Mesothelial cell of epicardium (in vitro differentiated cells): ENCODE results near the gene CMPK2. TPM values are rescaled to one million over a fixed set of nuclear protein-coding genes. Genes with fewer than 3 reads are reported as not detected.
A peak's percentile ranks its signal among the peaks of the same experiment; 100 is the strongest.

Experiments used
- DNase-seq, 2 experiments: peaks; one replicate each; pipeline ENCODE4 v3.0.0; 2021; ENCODE audit warnings: low spot score in 2 of 2; ENCODE audit not compliant: unreplicated experiment in 2 of 2
- H3K27ac Mint-ChIP-seq: 2 replicates; pipeline ENCODE4 v1.8.0; 2021; ENCODE audit warnings: mixed read lengths
- H3K27me3 Mint-ChIP-seq: 2 replicates; pipeline ENCODE4 v1.8.0; 2021; ENCODE audit warnings: low read depth, mixed read lengths
- H3K36me3 Mint-ChIP-seq: 2 replicates; pipeline ENCODE4 v1.8.0; 2021; ENCODE audit warnings: mixed read lengths
- H3K4me1 Mint-ChIP-seq: 2 replicates; pipeline ENCODE4 v1.8.0; 2021; ENCODE audit warnings: mixed read lengths
- H3K4me3 Mint-ChIP-seq: 2 replicates; pipeline ENCODE4 v1.8.0; 2021; ENCODE audit warnings: mild to moderate bottlenecking, moderate library complexity, mixed read lengths
- H3K9me3 Mint-ChIP-seq: 2 replicates; pipeline ENCODE4 v1.8.0; 2021; ENCODE audit warnings: mixed read lengths
- CTCF ChIP-seq: fragments of 200-600 bp; sonication (generic); IDR thresholded peaks from one replicate; pipeline ENCODE4 v1.5.0; 2021; ENCODE audit warnings: antibody characterized with exemption; ENCODE audit not compliant: unreplicated experiment
- total RNA-seq: library from RNA; stranded (reverse); gene quantifications from 3 replicates; pipeline ENCODE4 v1.2.1, GENCODE V29; 2021

Gene CMPK2
- total RNA-seq, 1 donor from 2014 or later: 4.5 TPM

GRCh38 chr2:6831229-6831628 is 34.5 kb downstream of the CMPK2 start:
- H3K4me3 Mint-ChIP-seq: no peak overlapping the region
- no peaks in the 10 kb centered on the region for H3K27me3 Mint-ChIP-seq
- DNase-seq: no peak
- peaks cover 50% of the 10 kb centered on the region for H3K9me3 Mint-ChIP-seq
- H3K4me1 Mint-ChIP-seq: peaks cover 17% of the 10 kb centered on the region
- H3K27ac Mint-ChIP-seq: no peak overlapping the region
- no peak for TF ChIP-seq CTCF
- H3K36me3 Mint-ChIP-seq: peaks cover 24% of the 10 kb centered on the region

DNA sequence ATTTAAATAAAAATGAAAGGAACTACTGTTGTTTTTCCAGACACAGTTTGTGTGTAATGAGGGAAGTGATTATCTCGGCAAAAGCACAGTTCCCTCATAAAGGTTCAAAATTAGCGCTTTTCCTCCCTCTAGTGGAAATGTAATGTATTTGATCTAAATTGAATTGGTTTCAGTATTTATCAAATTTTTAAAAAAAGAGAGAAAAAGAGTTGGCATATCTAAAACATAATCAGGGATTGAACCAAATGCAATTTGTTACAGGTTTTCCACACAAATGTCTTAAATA is 37.5 kb downstream of the CMPK2 start:
- Mint-ChIP-seq H3K27me3 (no peaks in the 10 kb centered on the region), H3K4me1 (peaks cover 21% of the 10 kb centered on the region), H3K36me3 (peaks cover 16% of the 10 kb centered on the region), H3K4me3 (peak overlapping the region; percentile 9), H3K27ac (peak overlapping the region; percentile 91), H3K9me3 (peaks cover 28% of the 10 kb centered on the region)
- DNase-seq: no peak
- peak; percentile 79 for TF ChIP-seq CTCF

DNA sequence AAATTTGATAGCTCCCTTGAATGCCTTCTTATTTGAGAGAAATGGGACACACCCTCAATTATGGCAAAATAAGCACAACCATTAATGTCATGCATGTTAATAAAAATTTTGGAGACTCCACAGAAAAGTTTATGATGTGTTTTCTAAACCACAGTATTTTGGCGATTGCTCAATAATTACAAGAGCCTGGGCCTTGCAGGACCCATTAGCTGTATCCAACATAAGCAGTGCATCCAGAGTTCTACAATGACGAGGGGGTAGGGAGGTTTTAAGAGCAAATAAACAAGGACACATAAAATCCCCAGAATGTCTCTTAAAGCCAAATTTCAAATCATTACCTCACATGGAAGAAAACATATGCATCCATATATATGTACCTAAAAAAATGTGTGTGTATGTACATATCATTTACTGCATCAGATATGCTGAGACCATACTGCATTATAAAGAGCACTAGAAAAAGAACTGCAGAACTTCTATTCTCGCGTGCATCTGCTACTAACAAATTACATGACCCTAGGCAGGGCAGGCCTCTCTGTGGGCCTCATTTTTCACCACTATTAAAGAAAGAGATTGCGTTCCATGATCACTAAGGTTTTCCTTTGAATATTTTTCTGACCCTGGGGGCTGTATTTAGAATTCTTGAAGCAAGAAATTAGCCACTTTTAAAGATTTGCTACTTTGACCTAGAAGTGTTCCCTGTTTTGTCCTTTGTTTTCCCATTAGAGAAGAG is 38.0 kb downstream of the CMPK2 start:
- Mint-ChIP-seq H3K9me3 (peaks cover 23% of the 10 kb centered on the region), H3K4me1 (peaks cover 25% of the 10 kb centered on the region), H3K4me3 (peak overlapping the region; percentile 9), H3K27ac (peak overlapping the region; percentile 91), H3K27me3 (no peaks in the 10 kb centered on the region), H3K36me3 (peaks cover 16% of the 10 kb centered on the region)
- DNase-seq: no peak
- no peak for TF ChIP-seq CTCF

- no peak for DNase-seq
- Mint-ChIP-seq H3K36me3 (peaks cover 13% of the 10 kb centered on the region), H3K4me1 (peaks cover 37% of the 10 kb centered on the region)
Measured at GRCh38 chr2:6826081-6826913, 39.4 kb downstream of the CMPK2 start.

GRCh38 chr2:6824962-6825361 is 40.7 kb downstream of the CMPK2 start:
- Mint-ChIP-seq H3K4me3 (no peak overlapping the region), H3K4me1 (peaks cover 38% of the 10 kb centered on the region), H3K36me3 (peaks cover 2% of the 10 kb centered on the region), H3K27ac (no peak overlapping the region), H3K9me3 (peaks cover 2% of the 10 kb centered on the region), H3K27me3 (no peaks in the 10 kb centered on the region)
- no peak for DNase-seq
- no peak for TF ChIP-seq CTCF

More at GRCh38 chr2:6826081-6826913, 39.4 kb downstream of the CMPK2 start:
- Mint-ChIP-seq H3K4me3 (no peak overlapping the region), H3K27me3 (no peaks in the 10 kb centered on the region), H3K9me3 (peaks cover 15% of the 10 kb centered on the region), H3K27ac (no peak overlapping the region)
- TF ChIP-seq CTCF: peak; percentile 30
